A673 (cell line): ENCODE data around the gene MZB1. TPM values are rescaled to one million over a fixed set of nuclear protein-coding genes. Genes with fewer than 3 reads are reported as not detected.

Experiments used
- BruUV-seq: library from RNA; stranded (reverse); fragments of 400-500 nt; replicated peaks from 2 replicates; lab custom pipeline; 2021; lab: Mats Ljungman, UMichigan
- CTCF ChIA-PET: fragments of 300-600 bp; sonication (Branson Sonifier 250); formaldehyde crosslinking; loops from one replicate; lab custom pipeline; 2022; ENCODE audit warnings: antibody characterized with exemption; lab: Charles Lee
- POLR2A ChIA-PET: fragments of 300-600 bp; sonication (Branson Sonifier 250); formaldehyde crosslinking; loops from one replicate; lab custom pipeline; 2022; ENCODE audit warnings: antibody characterized with exemption; ENCODE audit not compliant: low non-redundant PET; lab: Charles Lee
- DNase-seq: peaks from one replicate; pipeline ENCODE4 v3.0.0-alpha.2; 2015; ENCODE audit warnings: low spot score
- H3K27ac ChIP-seq: fragments of 200-600 bp; sonication (generic); 2 replicates; pipeline ENCODE4 v1.5.1; 2016; ENCODE audit warnings: mixed run types, low read depth, mild to moderate bottlenecking, mixed read lengths, antibody characterized with exemption, low read length; ENCODE audit not compliant: poor library complexity, severe bottlenecking
- H3K27me3 ChIP-seq: fragments of 200-600 bp; sonication (generic); replicated peaks from 2 replicates; pipeline ENCODE4 v1.6.1; 2017; ENCODE audit warnings: mixed run types, low read depth, mild to moderate bottlenecking, mixed read lengths, antibody characterized with exemption, low read length; ENCODE audit not compliant: insufficient read depth, poor library complexity
- H3K36me3 ChIP-seq: fragments of 200-600 bp; sonication (generic); 2 replicates; pipeline ENCODE4 v1.6.1; 2016; ENCODE audit warnings: mixed run types, mild to moderate bottlenecking, mixed read lengths, antibody characterized with exemption, low read length; ENCODE audit not compliant: insufficient read depth, poor library complexity, severe bottlenecking
- H3K4me1 ChIP-seq: fragments of 200-600 bp; sonication (generic); 2 replicates; pipeline ENCODE4 v1.6.1; 2017; ENCODE audit warnings: mixed run types, mild to moderate bottlenecking, mixed read lengths, antibody characterized with exemption, low read length; ENCODE audit not compliant: insufficient read depth, poor library complexity, severe bottlenecking
- H3K4me3 ChIP-seq: fragments of 200-600 bp; sonication (generic); 2 replicates; pipeline ENCODE4 v1.5.1; 2016; ENCODE audit warnings: low read depth, mixed run types, mild to moderate bottlenecking, mixed read lengths, low read length; ENCODE audit not compliant: poor library complexity, severe bottlenecking
- H3K9me3 ChIP-seq: fragments of 200-600 bp; sonication (generic); 2 replicates; pipeline ENCODE4 v1.6.1; 2016; ENCODE audit warnings: mixed run types, low read depth, mild to moderate bottlenecking, mixed read lengths, antibody characterized with exemption, low read length; ENCODE audit not compliant: poor library complexity, severe bottlenecking
- CTCF ChIP-seq: fragments of 300-800, 200-600 bp; sonication (generic); conservative IDR thresholded peaks from 2 replicates; pipeline ENCODE4 v1.5.1; 2017; ENCODE audit warnings: low read depth, mild to moderate bottlenecking, antibody characterized with exemption, low read length, moderate library complexity, mixed read lengths
- EZH2 ChIP-seq: fragments of 200-600 bp; sonication (generic); IDR thresholded peaks from 2 replicates; pipeline ENCODE4 v1.6.1; 2017; ENCODE audit warnings: borderline replicate concordance, low read depth, mild to moderate bottlenecking, mixed read lengths, antibody characterized with exemption, low read length; ENCODE audit not compliant: poor library complexity, severe bottlenecking
- intact Hi-C: fragments of 100-400 bp; cut with micrococcal nuclease; formaldehyde crosslinking; loops from one replicate; pipeline ENCODE4 v1.10.0; 2022; ENCODE audit not compliant: unreplicated experiment
- total RNA-seq: library from RNA; stranded (reverse); gene quantifications from 2 replicates; pipeline ENCODE4 v1.2.3, GENCODE V29; 2021

The MZB1 gene
- total RNA-seq, 1 experiment from 2014 or later: not detected

- Histone ChIP-seq H3K4me3 (no peak overlapping the region), H3K9me3 (no peaks in the 10 kb centered on the region), H3K27ac (no peak overlapping the region), H3K4me1 (no peaks in the 10 kb centered on the region), H3K27me3 (no peaks in the 10 kb centered on the region), H3K36me3 (no peaks in the 10 kb centered on the region)
- TF ChIP-seq CTCF (no peak), EZH2 (no peak)
- intact Hi-C loops: loop anchor here (5.0 kb wide), 1 partner anchor 213 kb away; no protein-coding TSS in a partner anchor
- no TSS peak for BruUV-seq
- ChIA-PET CTCF (interaction anchor here (0.8 kb wide), 1 partner anchor 95 kb away, joined by 3 read pairs; no protein-coding TSS in a partner anchor), POLR2A (no interaction called here)
- DNase-seq: no peak
Measured at GRCh38 chr5:139419226-139420192, 29.8 kb upstream of the MZB1 start.

- CTCF ChIA-PET: no interaction called here
- POLR2A ChIA-PET: no interaction called here
- Histone ChIP-seq H3K27ac (no peak overlapping the region), H3K4me1 (no peaks in the 10 kb centered on the region), H3K36me3 (no peaks in the 10 kb centered on the region), H3K27me3 (no peaks in the 10 kb centered on the region), H3K9me3 (no peaks in the 10 kb centered on the region), H3K4me3 (no peak overlapping the region)
- TF ChIP-seq EZH2 (no peak), CTCF (no peak)
- no peak for DNase-seq
- intact Hi-C loops: no loop called here
- BruUV-seq: no TSS peak
Measured at GRCh38 chr5:139418793-139419192, 29.1 kb upstream of the MZB1 start.

- H3K36me3 ChIP-seq: no peaks in the 10 kb centered on the region
- no peak for DNase-seq
- ChIA-PET CTCF (no interaction called here), POLR2A (no interaction called here)
- intact Hi-C loops: no loop called here
- no peaks in the 10 kb centered on the region for H3K9me3 ChIP-seq
- no TSS peak for BruUV-seq
- H3K27ac ChIP-seq: no peak overlapping the region
- H3K4me1 ChIP-seq: no peaks in the 10 kb centered on the region
- TF ChIP-seq EZH2 (no peak), CTCF (no peak)
- H3K4me3 ChIP-seq: no peak overlapping the region
- H3K27me3 ChIP-seq: no peaks in the 10 kb centered on the region
Measured at GRCh38 chr5:139417214-139417613, 27.5 kb upstream of the MZB1 start.
